A673 (cell line): Measurements from ENCODE around the gene ABCD3. TPM values are rescaled to one million over a fixed set of nuclear protein-coding genes. Genes with fewer than 3 reads are reported as not detected.

Experiments
- BruUV-seq: library from RNA; stranded (reverse); fragments of 400-500 nt; replicated peaks from 2 replicates; lab custom pipeline; 2021; lab: Mats Ljungman, UMichigan
- CTCF ChIA-PET: fragments of 300-600 bp; sonication (Branson Sonifier 250); formaldehyde crosslinking; loops from one replicate; lab custom pipeline; 2022; ENCODE audit warnings: antibody characterized with exemption; lab: Charles Lee
- POLR2A ChIA-PET: fragments of 300-600 bp; sonication (Branson Sonifier 250); formaldehyde crosslinking; loops from one replicate; lab custom pipeline; 2022; ENCODE audit warnings: antibody characterized with exemption; ENCODE audit not compliant: low non-redundant PET; lab: Charles Lee
- DNase-seq: peaks from one replicate; pipeline ENCODE4 v3.0.0-alpha.2; 2015; ENCODE audit warnings: low spot score
- H3K27ac ChIP-seq: fragments of 200-600 bp; sonication (generic); 2 replicates; pipeline ENCODE4 v1.5.1; 2016; ENCODE audit warnings: mixed run types, low read depth, mild to moderate bottlenecking, mixed read lengths, antibody characterized with exemption, low read length; ENCODE audit not compliant: poor library complexity, severe bottlenecking
- H3K27me3 ChIP-seq: fragments of 200-600 bp; sonication (generic); replicated peaks from 2 replicates; pipeline ENCODE4 v1.6.1; 2017; ENCODE audit warnings: mixed run types, low read depth, mild to moderate bottlenecking, mixed read lengths, antibody characterized with exemption, low read length; ENCODE audit not compliant: insufficient read depth, poor library complexity
- H3K36me3 ChIP-seq: fragments of 200-600 bp; sonication (generic); 2 replicates; pipeline ENCODE4 v1.6.1; 2016; ENCODE audit warnings: mixed run types, mild to moderate bottlenecking, mixed read lengths, antibody characterized with exemption, low read length; ENCODE audit not compliant: insufficient read depth, poor library complexity, severe bottlenecking
- H3K4me1 ChIP-seq: fragments of 200-600 bp; sonication (generic); 2 replicates; pipeline ENCODE4 v1.6.1; 2017; ENCODE audit warnings: mixed run types, mild to moderate bottlenecking, mixed read lengths, antibody characterized with exemption, low read length; ENCODE audit not compliant: insufficient read depth, poor library complexity, severe bottlenecking
- H3K4me3 ChIP-seq: fragments of 200-600 bp; sonication (generic); 2 replicates; pipeline ENCODE4 v1.5.1; 2016; ENCODE audit warnings: low read depth, mixed run types, mild to moderate bottlenecking, mixed read lengths, low read length; ENCODE audit not compliant: poor library complexity, severe bottlenecking
- H3K9me3 ChIP-seq: fragments of 200-600 bp; sonication (generic); 2 replicates; pipeline ENCODE4 v1.6.1; 2016; ENCODE audit warnings: mixed run types, low read depth, mild to moderate bottlenecking, mixed read lengths, antibody characterized with exemption, low read length; ENCODE audit not compliant: poor library complexity, severe bottlenecking
- EZH2 ChIP-seq: fragments of 200-600 bp; sonication (generic); IDR thresholded peaks from 2 replicates; pipeline ENCODE4 v1.6.1; 2017; ENCODE audit warnings: borderline replicate concordance, low read depth, mild to moderate bottlenecking, mixed read lengths, antibody characterized with exemption, low read length; ENCODE audit not compliant: poor library complexity, severe bottlenecking
- intact Hi-C: fragments of 100-400 bp; cut with micrococcal nuclease; formaldehyde crosslinking; loops from one replicate; pipeline ENCODE4 v1.10.0; 2022; ENCODE audit not compliant: unreplicated experiment
- total RNA-seq: library from RNA; stranded (reverse); gene quantifications from 2 replicates; pipeline ENCODE4 v1.2.3, GENCODE V29; 2021
- TF ChIP-seq, protein P1 (sequence below): fragments of 300-800, 200-600 bp; sonication (generic); conservative IDR thresholded peaks from 2 replicates; pipeline ENCODE4 v1.5.1; 2017; ENCODE audit warnings: low read depth, mild to moderate bottlenecking, antibody characterized with exemption, low read length, moderate library complexity, mixed read lengths

Gene ABCD3
- total RNA-seq, 1 experiment from 2014 or later = 65.0 TPM

DNA sequence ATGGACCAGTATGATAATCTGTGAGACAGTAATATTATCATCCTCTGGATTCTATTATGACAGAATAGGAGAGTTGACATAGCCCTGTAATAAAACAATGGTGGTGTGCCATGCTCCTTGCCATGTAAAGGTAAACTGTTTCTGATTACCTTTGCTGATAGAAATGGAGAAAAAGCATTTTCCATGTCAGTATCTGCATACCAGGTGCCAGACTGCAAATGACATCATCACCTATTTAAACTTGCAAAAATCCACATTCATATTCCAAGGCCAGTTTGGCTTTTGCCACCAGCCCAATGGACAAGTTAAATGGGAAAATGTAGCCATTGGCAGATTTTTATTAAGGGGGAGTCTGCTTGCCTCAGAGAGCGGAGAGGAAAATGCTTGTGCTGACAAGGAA, 23.9 kb upstream of the ABCD3 start:
- ChIA-PET CTCF (no interaction called here), POLR2A (no interaction called here)
- H3K36me3 ChIP-seq = no peaks in the 10 kb centered on the region
- DNase-seq = no peak
- BruUV-seq = no TSS peak
- no peaks in the 10 kb centered on the region for H3K9me3 ChIP-seq
- TF ChIP-seq EZH2 = no peak
- TF ChIP-seq, protein P1, sequence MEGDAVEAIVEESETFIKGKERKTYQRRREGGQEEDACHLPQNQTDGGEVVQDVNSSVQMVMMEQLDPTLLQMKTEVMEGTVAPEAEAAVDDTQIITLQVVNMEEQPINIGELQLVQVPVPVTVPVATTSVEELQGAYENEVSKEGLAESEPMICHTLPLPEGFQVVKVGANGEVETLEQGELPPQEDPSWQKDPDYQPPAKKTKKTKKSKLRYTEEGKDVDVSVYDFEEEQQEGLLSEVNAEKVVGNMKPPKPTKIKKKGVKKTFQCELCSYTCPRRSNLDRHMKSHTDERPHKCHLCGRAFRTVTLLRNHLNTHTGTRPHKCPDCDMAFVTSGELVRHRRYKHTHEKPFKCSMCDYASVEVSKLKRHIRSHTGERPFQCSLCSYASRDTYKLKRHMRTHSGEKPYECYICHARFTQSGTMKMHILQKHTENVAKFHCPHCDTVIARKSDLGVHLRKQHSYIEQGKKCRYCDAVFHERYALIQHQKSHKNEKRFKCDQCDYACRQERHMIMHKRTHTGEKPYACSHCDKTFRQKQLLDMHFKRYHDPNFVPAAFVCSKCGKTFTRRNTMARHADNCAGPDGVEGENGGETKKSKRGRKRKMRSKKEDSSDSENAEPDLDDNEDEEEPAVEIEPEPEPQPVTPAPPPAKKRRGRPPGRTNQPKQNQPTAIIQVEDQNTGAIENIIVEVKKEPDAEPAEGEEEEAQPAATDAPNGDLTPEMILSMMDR = no peak
- no peaks in the 10 kb centered on the region for H3K4me1 ChIP-seq
- H3K27ac ChIP-seq = no peak overlapping the region
- H3K4me3 ChIP-seq = no peak overlapping the region
- no peaks in the 10 kb centered on the region for H3K27me3 ChIP-seq
- intact Hi-C loops = no loop called here

DNA sequence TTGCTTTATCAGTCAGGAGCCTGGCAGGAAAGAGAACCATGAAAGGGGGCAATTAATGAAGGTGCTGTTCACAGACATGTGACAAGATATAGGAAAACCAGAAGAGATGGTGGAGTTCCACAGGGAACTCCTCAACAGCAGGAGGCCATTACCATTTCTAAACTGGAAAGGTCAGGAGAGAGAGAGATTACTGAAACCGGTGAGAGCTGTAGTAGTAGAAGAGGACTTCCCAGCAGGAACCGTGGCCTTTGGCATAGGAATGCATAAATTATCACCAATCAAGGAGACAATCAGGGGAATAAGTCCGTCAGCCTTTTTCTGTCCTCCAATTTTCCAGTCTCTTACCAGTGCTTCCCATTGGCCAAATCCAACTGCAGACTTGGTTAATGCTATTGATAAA, 23.0 kb upstream of the ABCD3 start:
- H3K9me3 ChIP-seq = no peaks in the 10 kb centered on the region
- no peaks in the 10 kb centered on the region for H3K36me3 ChIP-seq
- H3K27me3 ChIP-seq = no peaks in the 10 kb centered on the region
- H3K4me1 ChIP-seq = no peaks in the 10 kb centered on the region
- intact Hi-C loops = no loop called here
- no peak for TF ChIP-seq EZH2
- TF ChIP-seq, protein P1 = no peak
- H3K27ac ChIP-seq = no peak overlapping the region
- CTCF ChIA-PET = no interaction called here
- POLR2A ChIA-PET = no interaction called here
- no TSS peak for BruUV-seq
- DNase-seq = no peak
- H3K4me3 ChIP-seq = no peak overlapping the region

DNA sequence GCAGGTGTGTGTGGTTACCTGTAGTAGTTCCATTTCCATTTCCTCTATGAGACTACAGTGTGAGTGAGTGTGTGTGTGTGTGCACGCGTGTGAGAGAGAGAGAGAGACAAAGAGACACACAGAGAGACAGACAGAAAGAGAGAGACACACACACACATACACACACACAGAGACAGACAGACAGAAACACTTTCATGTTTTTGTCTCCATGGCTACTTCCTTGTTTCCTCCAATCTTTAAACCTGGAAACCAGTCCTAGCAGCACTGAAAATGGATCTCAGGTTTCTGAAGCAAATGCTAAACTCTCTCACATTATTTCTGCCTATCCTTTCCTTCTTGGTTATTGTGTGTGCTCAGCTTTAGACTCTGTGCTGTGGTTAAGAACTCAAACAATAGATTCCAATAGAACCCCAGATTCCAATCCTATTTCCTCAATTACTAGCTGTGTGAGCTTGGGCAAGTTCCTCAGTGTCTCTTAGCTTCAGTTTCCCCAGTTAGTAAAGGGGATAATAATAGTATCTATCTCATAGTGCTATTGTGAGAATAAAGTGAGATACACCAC, 22.4 kb upstream of the ABCD3 start:
- no TSS peak for BruUV-seq
- intact Hi-C loops = no loop called here
- no peaks in the 10 kb centered on the region for H3K36me3 ChIP-seq
- POLR2A ChIA-PET = interaction anchor here (0.6 kb wide), 1 partner anchor 168 kb away, joined by 3 read pairs; no protein-coding TSS in a partner anchor
- no peak for DNase-seq
- CTCF ChIA-PET = no interaction called here
- H3K9me3 ChIP-seq = no peaks in the 10 kb centered on the region
- TF ChIP-seq EZH2 = no peak
- TF ChIP-seq, protein P1 = no peak
- no peaks in the 10 kb centered on the region for H3K27me3 ChIP-seq
- no peak overlapping the region for H3K27ac ChIP-seq
- no peaks in the 10 kb centered on the region for H3K4me1 ChIP-seq
- no peak overlapping the region for H3K4me3 ChIP-seq
